HepG2 (cell line): ENCODE results near the gene MYOM1. TPM values are rescaled to one million over a fixed set of nuclear protein-coding genes. Genes with fewer than 3 reads are reported as not detected.
A peak's percentile ranks its signal among the peaks of the same experiment; 100 is the strongest.

Experiments
- CHCHD3 ChIP-seq: sonication (generic); formaldehyde crosslinking; IDR thresholded peaks from 2 replicates; pipeline ENCODE4 v1.8.0; 2022; ENCODE audit warnings: mild to moderate bottlenecking, missing genetic modification reagents, moderate library complexity
- ELF1 ChIP-seq: sonication (generic); formaldehyde crosslinking; IDR thresholded peaks from 2 replicates; pipeline ENCODE4 v1.4.0; 2020; ENCODE audit warnings: missing genetic modification reagents
- EP300 ChIP-seq, 3 experiments: sonication (generic) in 1 of 3; formaldehyde crosslinking in 1 of 3; IDR thresholded peaks; 2 replicates each; pipeline versions ENCODE4 v1.5.1 to v1.6.1; 2011 to 2020; ENCODE audit warnings: low read depth in 2 of 3, low read length in 2 of 3, borderline replicate concordance in 1 of 3, improper control_type of control experiment in 1 of 3, mild to moderate bottlenecking in 1 of 3, missing genetic modification reagents in 1 of 3, moderate library complexity in 1 of 3
- KMT2B ChIP-seq: IDR thresholded peaks from 2 replicates; pipeline ENCODE4 v1.6.1; 2016; ENCODE audit warnings: missing genetic modification reagents, missing compliant biosample characterization
- NCOR1 ChIP-seq: fragments of 200-600 bp; sonication (generic); IDR thresholded peaks from 2 replicates; pipeline ENCODE4 v1.7.0; 2017; ENCODE audit warnings: antibody characterized with exemption, low read length, borderline replicate concordance
- NR2F2 ChIP-seq: IDR thresholded peaks from 2 replicates; pipeline ENCODE4 v1.6.1; 2012; ENCODE audit warnings: low read depth, inconsistent platforms, borderline replicate concordance
- PPARG ChIP-seq: conservative IDR thresholded peaks from 2 replicates; pipeline ENCODE4 v1.6.1; 2016; ENCODE audit warnings: missing biosample characterization, missing genetic modification reagents
- TBX2 ChIP-seq: sonication (generic); formaldehyde crosslinking; IDR thresholded peaks from 2 replicates; pipeline ENCODE4 v1.5.0; 2020; ENCODE audit warnings: missing genetic modification reagents, mild to moderate bottlenecking, borderline replicate concordance
- TCF12 ChIP-seq, 2 experiments: fragments of 450-650 bp in 1 of 2; sonication (generic) in 1 of 2; formaldehyde crosslinking in 1 of 2; IDR thresholded peaks; 2 replicates each; pipeline versions ENCODE4 v1.6.1 to v1.8.0; 2017 to 2022; ENCODE audit warnings: antibody characterized with exemption in 1 of 2, mild to moderate bottlenecking in 1 of 2, missing genetic modification reagents in 1 of 2, moderate library complexity in 1 of 2
- ZNF224 ChIP-seq: sonication (generic); formaldehyde crosslinking; IDR thresholded peaks from 2 replicates; pipeline ENCODE4 v1.5.0; 2020; ENCODE audit warnings: mild to moderate bottlenecking, missing genetic modification reagents
- polyA plus RNA-seq, 8 experiments: library from polyadenylated mRNA; depleted of rRNA in 3 of 8; stranded (reverse) in 7 of 8; unstranded in 1 of 8; fragments of >200 nt; fragmentation: Illumina TruSeq in 4 of 8; extraction: Trizol in 4 of 8; gene quantifications; 2 replicates each; pipeline versions ENCODE4 v1.2.1 to v1.2.3, GENCODE V29; 2011 to 2016; ENCODE audit warnings: low read depth in 4 of 8, missing spikeins in 1 of 8, mixed read lengths in 1 of 8; ENCODE audit not compliant: insufficient read depth in 1 of 8
- total RNA-seq, 5 experiments: library from RNA; depleted of rRNA; stranded (reverse); fragments of >200 nt; fragmentation: Illumina TruSeq; extraction: Trizol; gene quantifications; 2 replicates each; pipeline ENCODE4 v1.2.3, GENCODE V29; 2016; ENCODE audit warnings: low read depth in 1 of 5
- TF ChIP-seq, protein P1 (sequence below): sonication (generic); formaldehyde crosslinking; IDR thresholded peaks from 2 replicates; pipeline ENCODE4 v1.8.1; 2023; ENCODE audit warnings: mild to moderate bottlenecking, moderate library complexity, missing genetic modification reagents
- TF ChIP-seq, protein P2 (sequence below): sonication (generic); formaldehyde crosslinking; IDR thresholded peaks from 2 replicates; pipeline ENCODE4 v1.8.0; 2022; ENCODE audit warnings: mild to moderate bottlenecking, missing genetic modification reagents, moderate library complexity
- TF ChIP-seq, protein P3 (sequence below): IDR thresholded peaks from 2 replicates; pipeline ENCODE4 v1.6.1; 2018; ENCODE audit warnings: missing genetic modification reagents, mild to moderate bottlenecking, missing compliant biosample characterization
- TF ChIP-seq, protein P4 (sequence below): sonication (generic); formaldehyde crosslinking; IDR thresholded peaks from 2 replicates; pipeline ENCODE4 v1.4.0; 2020; ENCODE audit warnings: missing genetic modification reagents
- TF ChIP-seq, protein P5 (sequence below): sonication (generic); formaldehyde crosslinking; IDR thresholded peaks from 2 replicates; pipeline ENCODE4 v1.4.0; 2020; ENCODE audit warnings: mild to moderate bottlenecking, missing genetic modification reagents

Gene MYOM1
- total and polyA plus RNA-seq, 2 of the 13 experiments (the other 11 are each of a cell fraction or from before 2014, with no cell fraction given): 0.46 to 0.98 TPM

DNA sequence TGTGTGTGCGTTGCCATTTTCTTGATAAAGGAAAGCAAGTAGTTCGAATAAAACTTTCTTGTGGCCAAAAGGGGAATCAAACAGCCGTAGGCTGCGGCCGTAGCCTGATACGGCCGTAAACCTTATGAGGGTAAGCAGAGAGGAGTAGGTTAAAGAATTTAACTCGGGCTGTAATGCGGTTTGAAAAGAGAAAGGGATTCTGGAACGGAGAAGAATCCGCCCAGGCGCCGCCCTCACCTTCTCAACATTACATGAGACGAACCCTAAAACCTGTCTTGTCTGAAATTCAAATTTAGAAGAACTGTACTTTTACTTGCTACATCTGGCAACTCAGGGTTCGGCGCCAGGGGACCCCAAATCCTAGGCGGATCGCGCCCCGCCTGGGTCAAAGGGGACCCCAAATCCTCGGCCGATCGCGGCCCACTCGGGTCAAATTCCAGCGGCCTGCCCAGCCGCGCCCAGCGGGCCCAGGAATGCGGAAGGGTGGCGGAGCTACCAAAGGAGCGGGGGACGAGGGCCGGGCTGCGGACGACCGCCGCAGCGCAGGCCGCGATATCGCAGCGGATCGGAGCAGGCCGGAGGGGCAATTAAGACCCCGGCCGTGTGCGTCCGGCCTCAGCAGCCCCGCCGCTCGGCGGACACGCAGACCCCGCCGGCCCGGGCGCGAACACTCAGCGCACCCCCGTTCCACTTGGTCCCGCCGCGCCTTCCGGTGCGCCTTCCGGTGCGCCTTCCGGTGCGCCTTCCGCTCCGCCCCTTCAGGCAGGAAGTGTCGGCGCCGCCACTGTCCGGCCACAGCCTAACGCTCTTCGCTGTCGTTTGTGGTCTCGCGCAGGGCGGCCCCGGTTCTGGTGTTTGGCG lies 41.8 kb upstream of the MYOM1 start, which contains the start of gene MYL12B (continued):
- TF ChIP-seq ELF1 (peak; percentile 96), ZNF224 (peak; percentile 64; the same call in 1 of the 2 replicates), CHCHD3 (CRISPR knock-in tag) (peak; percentile 93; the same call in 1 of the 2 replicates), NCOR1 (peak; percentile 55), NR2F2 (peak; percentile 52; the same call in 1 of the 2 replicates), PPARG (CRISPR knock-in tag) (peak; percentile 72; the same call in 1 of the 2 replicates), KMT2B (peak; percentile 72), EP300 (IDR thresholded peaks at IDR 0.05; ENCODE audit: low read depth in 2 of 2, low read length in 2 of 2) (peak in 1 of 2 experiments; percentile 50; a peak in 1 of 4 replicates), EP300 (CRISPR knock-in tag; IDR thresholded peaks at IDR 0.05; ENCODE audit: borderline replicate concordance) (peak; percentile 36; the same call in 1 of the 2 replicates), TBX2 (CRISPR knock-in tag) (peak; percentile 93), TCF12 (IDR thresholded peaks at IDR 0.05) (no peak), TCF12 (CRISPR knock-in tag; IDR thresholded peaks at IDR 0.05) (peak; percentile 80; the same call in 1 of the 2 replicates)
- TF ChIP-seq, protein P1, sequence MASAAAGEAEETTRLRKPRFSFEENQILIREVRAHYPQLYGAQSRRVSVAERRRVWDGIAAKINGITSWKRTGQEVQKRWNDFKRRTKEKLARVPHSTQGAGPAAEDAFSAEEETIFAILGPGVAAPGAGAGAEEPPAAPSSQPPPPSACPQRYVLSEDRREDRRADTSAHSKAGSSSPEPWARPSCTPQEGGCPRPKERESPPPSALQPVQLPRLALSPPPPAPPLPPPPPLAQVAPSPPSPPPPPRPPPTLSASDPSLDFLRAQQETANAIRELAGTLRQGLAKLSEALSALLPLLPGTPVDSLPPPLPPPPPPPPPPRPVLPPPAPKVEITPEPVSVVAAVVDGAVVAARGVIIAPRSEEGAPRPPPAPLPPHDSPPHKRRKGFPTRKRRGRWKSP (CRISPR knock-in tag): peak; percentile 79; the same call in 1 of the 2 replicates
- TF ChIP-seq, protein P2, sequence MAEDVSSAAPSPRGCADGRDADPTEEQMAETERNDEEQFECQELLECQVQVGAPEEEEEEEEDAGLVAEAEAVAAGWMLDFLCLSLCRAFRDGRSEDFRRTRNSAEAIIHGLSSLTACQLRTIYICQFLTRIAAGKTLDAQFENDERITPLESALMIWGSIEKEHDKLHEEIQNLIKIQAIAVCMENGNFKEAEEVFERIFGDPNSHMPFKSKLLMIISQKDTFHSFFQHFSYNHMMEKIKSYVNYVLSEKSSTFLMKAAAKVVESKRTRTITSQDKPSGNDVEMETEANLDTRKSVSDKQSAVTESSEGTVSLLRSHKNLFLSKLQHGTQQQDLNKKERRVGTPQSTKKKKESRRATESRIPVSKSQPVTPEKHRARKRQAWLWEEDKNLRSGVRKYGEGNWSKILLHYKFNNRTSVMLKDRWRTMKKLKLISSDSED: no peak
- TF ChIP-seq, protein P3, sequence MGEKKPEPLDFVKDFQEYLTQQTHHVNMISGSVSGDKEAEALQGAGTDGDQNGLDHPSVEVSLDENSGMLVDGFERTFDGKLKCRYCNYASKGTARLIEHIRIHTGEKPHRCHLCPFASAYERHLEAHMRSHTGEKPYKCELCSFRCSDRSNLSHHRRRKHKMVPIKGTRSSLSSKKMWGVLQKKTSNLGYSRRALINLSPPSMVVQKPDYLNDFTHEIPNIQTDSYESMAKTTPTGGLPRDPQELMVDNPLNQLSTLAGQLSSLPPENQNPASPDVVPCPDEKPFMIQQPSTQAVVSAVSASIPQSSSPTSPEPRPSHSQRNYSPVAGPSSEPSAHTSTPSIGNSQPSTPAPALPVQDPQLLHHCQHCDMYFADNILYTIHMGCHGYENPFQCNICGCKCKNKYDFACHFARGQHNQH (CRISPR knock-in tag): peak; percentile 51; the same call in 1 of the 2 replicates
- TF ChIP-seq, protein P4, sequence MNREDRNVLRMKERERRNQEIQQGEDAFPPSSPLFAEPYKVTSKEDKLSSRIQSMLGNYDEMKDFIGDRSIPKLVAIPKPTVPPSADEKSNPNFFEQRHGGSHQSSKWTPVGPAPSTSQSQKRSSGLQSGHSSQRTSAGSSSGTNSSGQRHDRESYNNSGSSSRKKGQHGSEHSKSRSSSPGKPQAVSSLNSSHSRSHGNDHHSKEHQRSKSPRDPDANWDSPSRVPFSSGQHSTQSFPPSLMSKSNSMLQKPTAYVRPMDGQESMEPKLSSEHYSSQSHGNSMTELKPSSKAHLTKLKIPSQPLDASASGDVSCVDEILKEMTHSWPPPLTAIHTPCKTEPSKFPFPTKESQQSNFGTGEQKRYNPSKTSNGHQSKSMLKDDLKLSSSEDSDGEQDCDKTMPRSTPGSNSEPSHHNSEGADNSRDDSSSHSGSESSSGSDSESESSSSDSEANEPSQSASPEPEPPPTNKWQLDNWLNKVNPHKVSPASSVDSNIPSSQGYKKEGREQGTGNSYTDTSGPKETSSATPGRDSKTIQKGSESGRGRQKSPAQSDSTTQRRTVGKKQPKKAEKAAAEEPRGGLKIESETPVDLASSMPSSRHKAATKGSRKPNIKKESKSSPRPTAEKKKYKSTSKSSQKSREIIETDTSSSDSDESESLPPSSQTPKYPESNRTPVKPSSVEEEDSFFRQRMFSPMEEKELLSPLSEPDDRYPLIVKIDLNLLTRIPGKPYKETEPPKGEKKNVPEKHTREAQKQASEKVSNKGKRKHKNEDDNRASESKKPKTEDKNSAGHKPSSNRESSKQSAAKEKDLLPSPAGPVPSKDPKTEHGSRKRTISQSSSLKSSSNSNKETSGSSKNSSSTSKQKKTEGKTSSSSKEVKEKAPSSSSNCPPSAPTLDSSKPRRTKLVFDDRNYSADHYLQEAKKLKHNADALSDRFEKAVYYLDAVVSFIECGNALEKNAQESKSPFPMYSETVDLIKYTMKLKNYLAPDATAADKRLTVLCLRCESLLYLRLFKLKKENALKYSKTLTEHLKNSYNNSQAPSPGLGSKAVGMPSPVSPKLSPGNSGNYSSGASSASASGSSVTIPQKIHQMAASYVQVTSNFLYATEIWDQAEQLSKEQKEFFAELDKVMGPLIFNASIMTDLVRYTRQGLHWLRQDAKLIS: peak; percentile 68; the same call in 1 of the 2 replicates
- TF ChIP-seq, protein P5, sequence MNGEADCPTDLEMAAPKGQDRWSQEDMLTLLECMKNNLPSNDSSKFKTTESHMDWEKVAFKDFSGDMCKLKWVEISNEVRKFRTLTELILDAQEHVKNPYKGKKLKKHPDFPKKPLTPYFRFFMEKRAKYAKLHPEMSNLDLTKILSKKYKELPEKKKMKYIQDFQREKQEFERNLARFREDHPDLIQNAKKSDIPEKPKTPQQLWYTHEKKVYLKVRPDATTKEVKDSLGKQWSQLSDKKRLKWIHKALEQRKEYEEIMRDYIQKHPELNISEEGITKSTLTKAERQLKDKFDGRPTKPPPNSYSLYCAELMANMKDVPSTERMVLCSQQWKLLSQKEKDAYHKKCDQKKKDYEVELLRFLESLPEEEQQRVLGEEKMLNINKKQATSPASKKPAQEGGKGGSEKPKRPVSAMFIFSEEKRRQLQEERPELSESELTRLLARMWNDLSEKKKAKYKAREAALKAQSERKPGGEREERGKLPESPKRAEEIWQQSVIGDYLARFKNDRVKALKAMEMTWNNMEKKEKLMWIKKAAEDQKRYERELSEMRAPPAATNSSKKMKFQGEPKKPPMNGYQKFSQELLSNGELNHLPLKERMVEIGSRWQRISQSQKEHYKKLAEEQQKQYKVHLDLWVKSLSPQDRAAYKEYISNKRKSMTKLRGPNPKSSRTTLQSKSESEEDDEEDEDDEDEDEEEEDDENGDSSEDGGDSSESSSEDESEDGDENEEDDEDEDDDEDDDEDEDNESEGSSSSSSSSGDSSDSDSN: 0 out of 2 replicates have a peak, but pooled peaks have one; percentile 80
